Right lobe of liver (tissue), 6 donors: ENCODE results near the gene RANBP17. TPM values are rescaled to one million over a fixed set of nuclear protein-coding genes. Genes with fewer than 3 reads are reported as not detected.

Source experiments
- ATAC-seq, 4 donors: fragments of 200-7000 bp; cut with Tn5 transposase; one replicate each; pipeline ENCODE4 v1.9.1; 2020; ENCODE audit warnings: mild to moderate bottlenecking in 4 of 4, moderate library complexity in 4 of 4
- DNase-seq, 3 donors: peaks; one replicate each; pipeline ENCODE4 v3.0.0-alpha.2; 2020
- H3K27ac ChIP-seq, 3 donors: fragments of 200-600 bp; one replicate each; pipeline ENCODE4 v1.8.0; 2022
- H3K27me3 ChIP-seq, 2 donors: fragments of 200-600 bp; one replicate each; pipeline ENCODE4 v1.8.0; 2022
- H3K36me3 ChIP-seq, 4 donors: fragments of 200-600 bp; sonication (generic) in 1 of 4; one replicate each; pipeline versions ENCODE4 v1.5.1 to v1.8.0; 2017 to 2022; ENCODE audit warnings: control low read depth in 1 of 4
- H3K4me1 ChIP-seq, 4 donors: fragments of 200-600 bp; sonication (generic) in 1 of 4; one replicate each; pipeline versions ENCODE4 v1.5.1 to v1.8.0; 2017 to 2022; ENCODE audit warnings: control low read depth in 1 of 4
- H3K4me3 ChIP-seq, 3 donors: fragments of 200-600 bp; one replicate each; pipeline ENCODE4 v1.8.0; 2022
- H3K9me3 ChIP-seq, 4 donors: fragments of 200-600 bp; sonication (generic) in 1 of 4; one replicate each; pipeline versions ENCODE4 v1.5.1 to v1.8.0; 2017 to 2022; ENCODE audit warnings: control low read depth in 1 of 4
- CTCF ChIP-seq, 4 donors: fragments of 200-600 bp in 3 of 4; fragments of 450-650 bp in 1 of 4; IDR thresholded peaks; one replicate each; pipeline versions ENCODE4 v1.5.1 to v1.8.0; 2016 to 2022; ENCODE audit warnings: antibody characterized with exemption in 4 of 4, mild to moderate bottlenecking in 2 of 4
- POLR2A ChIP-seq: fragments of 450-650 bp; IDR thresholded peaks from one replicate; pipeline ENCODE4 v1.6.1; 2017; ENCODE audit warnings: antibody characterized with exemption, mild to moderate bottlenecking
- WGBS: methylation state at CpG from one replicate; pipeline ENCODE4 v1.1.6; 2018; ENCODE audit warnings: low coverage, low lambda C conversion rate; ENCODE audit not compliant: insufficient coverage; ENCODE audit errors: missing lambda C conversion rate; 5-methylcytosine and 5-hydroxymethylcytosine counted together
- intact Hi-C, 2 donors: fragments of 100-400 bp; cut with DNase I; formaldehyde crosslinking; loops; one replicate each; pipeline versions ENCODE4 v1.11.2 to v1.14.1; 2022
- total RNA-seq, 6 experiments: library from RNA; depleted of rRNA in 2 of 6; stranded (reverse); fragments of >200 nt in 2 of 6; fragmentation: NEBNext Ultra II Directional in 3 of 6; extraction: Animal tissue kit (Norgen Biotek cat#: 25700) in 3 of 6; gene quantifications; one replicate each; pipeline versions ENCODE4 v1.1.0 to v1.2.4, GENCODE V29; 2016 to 2023
- donor health status: DM: no; HTN: yes; CAD: no.
- donor health status: DM: no; HTN: no; CAD: no.
- donor health status: DM: no; HTN: no; CAD: no.
- donor health status: DM: no; HTN: yes; CAD: no.
- donor health status: DM: no; HTN: yes; CAD: no.

RANBP17 gene
- total RNA-seq, 6 experiments from 2014 or later = 1.5 to 5.7 (median 4.7) TPM

- TF ChIP-seq CTCF (IDR thresholded peaks at IDR 0.05) (no peak), POLR2A (no peak)
- no peak overlapping the region for H3K4me3 ChIP-seq
- H3K9me3 ChIP-seq = no peaks in the 10 kb centered on the region
- no peaks in the 10 kb centered on the region for H3K36me3 ChIP-seq
- DNase-seq (no peak), ATAC-seq (peak in 2 of 4 donors; percentile 20 to 48)
- H3K27ac ChIP-seq = no peak overlapping the region
- 21% methylated on average over 2 of the region's 2 CpGs for WGBS
- intact Hi-C loops = no loop called here
- H3K27me3 ChIP-seq = no peaks in the 10 kb centered on the region
- no peaks in the 10 kb centered on the region for H3K4me1 ChIP-seq
These were observed 32.8 kb downstream of the RANBP17 start for GRCh38 chr5:170894665-170895064.

DNA sequence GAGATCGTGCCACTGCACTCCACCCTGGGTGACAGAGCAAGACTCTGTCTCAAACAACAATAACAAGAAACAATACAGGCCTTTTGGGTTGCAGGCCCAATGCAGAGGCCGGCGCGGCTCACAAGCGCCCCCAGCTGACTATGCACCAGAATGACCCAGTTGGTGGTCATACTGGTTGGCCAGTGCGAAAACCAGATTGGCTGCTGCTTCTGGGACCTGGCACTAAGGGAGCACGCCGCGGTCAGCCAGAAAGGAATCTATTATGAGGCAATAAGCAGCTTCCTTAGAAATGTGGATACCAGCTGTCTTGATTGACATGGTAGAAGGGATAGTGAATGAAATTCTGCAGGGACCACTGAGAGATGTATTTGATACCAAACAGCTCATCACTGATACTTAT is 35.0 kb downstream of the RANBP17 start:
- DNase-seq = no peak
- H3K27me3 ChIP-seq = no peaks in the 10 kb centered on the region
- intact Hi-C loops = no loop called here
- WGBS = 90% methylated on average over 2 of the region's 9 CpGs
- TF ChIP-seq CTCF (IDR thresholded peaks at IDR 0.05) (peak in 2 of 4 donors; percentile 9), POLR2A (no peak)
- no peaks in the 10 kb centered on the region for H3K4me1 ChIP-seq
- no peak for ATAC-seq
- H3K36me3 ChIP-seq = no peaks in the 10 kb centered on the region
- H3K27ac ChIP-seq = no peak overlapping the region
- no peaks in the 10 kb centered on the region for H3K9me3 ChIP-seq
- no peak overlapping the region for H3K4me3 ChIP-seq

- Histone ChIP-seq H3K9me3 (no peaks in the 10 kb centered on the region), H3K4me3 (no peak overlapping the region), H3K27ac (no peak overlapping the region), H3K4me1 (no peaks in the 10 kb centered on the region), H3K27me3 (no peaks in the 10 kb centered on the region), H3K36me3 (no peaks in the 10 kb centered on the region)
- DNase-seq (no peak), ATAC-seq (no peak)
- intact Hi-C loops = no loop called here
- TF ChIP-seq POLR2A (no peak), CTCF (IDR thresholded peaks at IDR 0.05) (no peak)
- 80% methylated on average over 1 of the region's 8 CpGs for WGBS
These were observed 41.3 kb downstream of the RANBP17 start for GRCh38 chr5:170903075-170903474.

GRCh38 chr5:170907758-170908157 is 45.9 kb downstream of the RANBP17 start:
- TF ChIP-seq POLR2A = no peak
- no peak for TF ChIP-seq CTCF (IDR thresholded peaks at IDR 0.05)
- H3K27ac ChIP-seq = no peak overlapping the region
- 80% methylated on average over 1 of the region's 1 CpG for WGBS
- intact Hi-C loops = no loop called here
- no peaks in the 10 kb centered on the region for H3K27me3 ChIP-seq
- H3K4me3 ChIP-seq = no peak overlapping the region
- H3K9me3 ChIP-seq = no peaks in the 10 kb centered on the region
- no peaks in the 10 kb centered on the region for H3K4me1 ChIP-seq
- no peaks in the 10 kb centered on the region for H3K36me3 ChIP-seq
- DNase-seq (no peak), ATAC-seq (no peak)

GRCh38 chr5:170913573-170913972 is 51.8 kb downstream of the RANBP17 start:
- Histone ChIP-seq H3K4me3 (no peak overlapping the region), H3K4me1 (no peaks in the 10 kb centered on the region), H3K36me3 (no peaks in the 10 kb centered on the region), H3K27ac (no peak overlapping the region), H3K9me3 (no peaks in the 10 kb centered on the region), H3K27me3 (no peaks in the 10 kb centered on the region)
- DNase-seq = no peak
- 85% methylated on average over 3 of the region's 3 CpGs for WGBS
- intact Hi-C loops = no loop called here
- no peak for TF ChIP-seq POLR2A
- TF ChIP-seq CTCF (IDR thresholded peaks at IDR 0.05) = no peak
- ATAC-seq = no peak
